NCI-H1092 treated with DMSO at 0.1 percent for 48 hours (cell line): ENCODE measurements around the gene USH1C.

ENCODE experiments used
- DNase-seq: peaks from one replicate; lab custom pipeline; 2025; lab: John Stamatoyannopoulos, UW

Gene USH1C

DNA sequence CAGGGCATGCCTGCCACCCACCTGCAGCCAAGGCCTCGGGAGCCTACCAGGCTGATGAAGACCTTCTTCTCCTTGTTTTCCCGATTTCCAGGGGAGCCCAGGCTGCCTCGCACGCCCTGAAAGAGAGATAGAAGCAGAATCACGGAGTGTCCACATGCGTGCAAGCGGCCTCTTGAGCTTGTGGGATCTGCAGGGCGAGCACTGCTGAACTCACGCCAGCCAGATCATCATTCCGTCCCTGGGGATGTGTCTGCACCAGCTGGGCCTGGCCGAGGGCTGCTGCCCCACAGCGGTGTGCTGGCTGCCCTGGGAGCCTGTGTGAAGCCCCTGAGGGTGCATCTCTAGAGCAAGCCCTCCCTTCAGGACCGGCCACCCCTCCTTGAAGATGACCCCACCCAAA is 17.9 kb downstream of the USH1C start:
- DNase-seq: peak; percentile 42

DNA sequence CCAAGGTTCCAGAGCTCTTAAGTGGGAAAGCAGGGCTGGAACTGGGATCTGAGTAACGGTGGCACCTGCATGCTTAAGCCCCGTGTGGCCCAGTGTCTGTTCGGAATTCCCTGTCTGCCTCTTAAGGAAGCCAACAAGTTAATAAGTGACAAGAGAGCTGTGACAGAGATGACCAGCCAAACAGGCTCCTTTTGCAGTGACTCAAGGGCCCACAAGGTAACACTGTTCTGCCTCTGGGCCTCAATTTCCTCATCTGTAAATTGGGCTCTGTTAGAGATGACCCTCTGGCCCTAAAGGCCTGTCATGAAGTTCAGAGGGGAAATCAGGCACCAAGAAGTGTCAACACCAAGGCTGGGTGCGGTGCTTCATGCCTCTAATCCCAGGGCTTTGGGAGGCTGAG is 18.6 kb downstream of the USH1C start:
- no peak for DNase-seq

GRCh38 chr11:17524221-17524620 is 20.0 kb downstream of the USH1C start:
- no peak for DNase-seq

- DNase-seq: no peak
Observed at GRCh38 chr11:17522655-17523054, 21.6 kb downstream of the USH1C start.

GRCh38 chr11:17521106-17521900 is 22.9 kb downstream of the USH1C start:
- no peak for DNase-seq

DNA sequence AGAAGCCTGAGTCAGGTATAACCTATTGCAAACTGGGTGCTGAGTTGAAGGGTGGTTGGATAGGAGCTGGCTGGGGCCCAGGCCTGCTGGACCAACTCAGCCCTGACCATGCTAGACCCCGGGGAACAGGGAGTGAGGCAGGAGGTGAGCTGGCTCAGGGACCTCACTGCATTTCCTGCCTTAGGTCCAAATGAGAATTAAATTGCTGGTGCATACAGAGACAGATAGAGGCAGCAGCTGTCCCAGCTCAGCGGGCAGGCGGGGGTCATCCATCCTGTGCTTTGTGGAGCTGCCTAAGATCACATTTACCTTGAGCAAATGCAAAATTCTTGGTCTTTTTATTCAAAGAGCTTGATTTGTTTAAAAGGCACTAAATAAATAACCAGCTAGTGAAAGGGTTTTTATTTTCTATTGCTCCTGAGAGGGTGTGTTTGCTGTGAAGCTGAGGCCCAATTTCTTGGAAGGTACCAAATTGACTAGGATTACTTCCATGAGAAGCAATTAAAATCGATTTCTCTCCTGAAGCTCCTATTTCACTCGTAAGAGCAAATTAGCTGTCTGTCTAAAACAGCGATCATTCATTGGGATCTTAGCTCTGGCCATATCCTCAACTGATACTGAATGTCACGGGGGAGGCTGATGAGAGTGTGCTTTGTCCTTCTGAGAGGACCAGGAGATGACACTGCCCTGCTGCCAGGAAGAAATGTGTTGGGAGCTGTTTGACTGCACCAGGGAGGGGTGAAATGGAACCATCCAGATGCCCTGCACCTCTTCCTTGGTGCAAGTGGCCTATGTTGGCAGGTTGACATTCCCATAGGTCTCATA is 24.9 kb downstream of the USH1C start:
- peak; percentile 97 for DNase-seq

- no peak for DNase-seq
Observed at GRCh38 chr11:17518366-17518765, 25.9 kb downstream of the USH1C start.

DNA sequence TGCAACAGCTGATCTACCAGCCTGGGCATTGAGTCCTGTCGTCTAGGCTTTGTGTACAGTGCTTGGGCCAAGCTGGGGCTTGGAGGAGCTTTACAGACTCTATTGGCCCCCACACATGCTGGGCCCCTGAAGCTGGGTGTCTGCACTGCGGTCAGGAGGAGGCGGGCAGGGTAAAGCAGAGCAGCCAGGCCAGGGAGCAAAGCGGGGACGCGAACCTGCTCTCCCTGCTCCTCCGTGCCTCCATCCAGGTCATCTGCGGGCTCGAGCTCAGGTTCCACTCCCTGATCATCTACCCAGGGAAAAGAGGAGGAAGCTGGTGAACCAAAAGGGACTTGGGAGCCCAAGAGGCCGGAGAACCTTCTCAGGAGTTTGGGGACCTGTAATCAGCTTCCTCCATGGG is 27.0 kb downstream of the USH1C start:
- DNase-seq: no peak

- no peak for DNase-seq
Observed at GRCh38 chr11:17516551-17517150, 27.6 kb downstream of the USH1C start.

DNA sequence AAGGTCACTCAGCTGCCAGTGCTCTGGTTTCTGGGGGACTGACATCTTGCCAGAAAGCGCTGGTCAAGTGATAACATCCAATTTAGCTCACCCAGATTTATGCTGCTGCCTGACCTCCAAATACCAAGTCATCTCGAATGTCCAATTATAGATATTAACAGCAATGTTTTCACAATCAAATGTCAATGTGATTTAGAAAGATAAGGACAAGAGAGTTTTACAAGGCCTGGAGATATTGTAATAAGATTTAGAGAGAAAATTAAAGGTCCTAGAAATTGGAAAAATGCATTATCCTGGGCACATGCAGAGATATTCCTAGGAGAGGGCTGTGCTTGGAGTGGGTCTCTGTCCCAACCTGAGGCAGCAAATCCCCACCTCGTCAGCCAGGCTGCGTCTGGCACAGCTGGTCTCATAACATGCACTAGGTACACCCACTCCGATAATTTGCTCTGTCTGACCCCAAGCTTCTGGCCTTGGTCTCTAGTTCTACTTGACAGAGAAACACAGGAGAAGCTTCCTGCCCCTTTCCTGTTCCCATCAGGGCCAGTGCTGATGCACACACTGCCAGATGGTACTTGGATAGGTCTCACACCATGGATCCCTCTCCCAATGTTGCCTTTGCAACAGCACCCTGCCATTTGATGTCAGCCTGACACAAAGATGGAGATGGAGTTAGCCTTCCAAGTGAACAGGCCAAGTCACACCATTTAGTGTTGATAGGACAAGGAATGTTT is 28.6 kb downstream of the USH1C start:
- DNase-seq: no peak

GRCh38 chr11:17514476-17514875 is 29.7 kb downstream of the USH1C start:
- DNase-seq: no peak

DNA sequence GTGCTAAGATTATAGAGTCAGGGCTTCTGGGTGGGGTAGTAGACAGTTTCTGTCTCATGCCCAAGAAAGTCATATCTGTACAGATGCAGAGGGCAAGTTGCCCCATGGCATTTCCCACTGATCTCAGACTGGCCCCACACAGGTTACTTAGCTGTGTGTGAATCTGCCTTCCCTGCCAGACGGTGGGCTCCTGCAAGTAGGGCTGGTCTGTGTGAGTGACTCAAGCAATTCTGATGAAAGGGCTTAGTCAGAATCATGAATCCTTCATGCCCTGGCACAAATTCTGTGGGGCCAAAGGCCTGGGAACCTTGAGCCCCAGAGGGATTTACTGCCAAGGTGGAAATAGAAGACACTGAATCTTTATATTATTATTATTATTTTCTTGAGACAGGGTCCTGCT is 30.4 kb downstream of the USH1C start:
- DNase-seq: no peak

GRCh38 chr11:17512101-17512500 is 32.1 kb downstream of the USH1C start:
- no peak for DNase-seq

GRCh38 chr11:17511571-17511970 is 32.6 kb downstream of the USH1C start:
- DNase-seq: no peak

- DNase-seq: no peak
Observed at GRCh38 chr11:17510507-17511206, 33.6 kb downstream of the USH1C start.

DNA sequence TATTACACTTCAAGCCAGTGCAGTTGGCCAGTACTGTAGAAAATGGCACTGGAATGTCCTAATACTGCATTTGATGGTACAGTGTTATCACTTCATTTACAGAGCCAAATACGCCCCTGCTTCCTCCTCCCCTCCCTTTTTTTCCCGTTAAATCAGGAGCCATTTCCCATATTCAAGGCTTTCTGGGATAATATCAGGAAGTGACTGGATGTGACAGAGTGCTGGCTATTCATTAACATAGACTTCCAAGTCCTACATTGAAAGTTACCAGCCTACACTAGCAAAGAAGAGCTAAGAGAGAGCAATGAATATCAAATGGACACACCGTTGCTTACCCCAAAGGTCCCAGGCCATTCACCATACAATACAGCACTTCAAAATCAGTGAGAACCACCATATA is 35.4 kb downstream of the USH1C start:
- no peak for DNase-seq

DNA sequence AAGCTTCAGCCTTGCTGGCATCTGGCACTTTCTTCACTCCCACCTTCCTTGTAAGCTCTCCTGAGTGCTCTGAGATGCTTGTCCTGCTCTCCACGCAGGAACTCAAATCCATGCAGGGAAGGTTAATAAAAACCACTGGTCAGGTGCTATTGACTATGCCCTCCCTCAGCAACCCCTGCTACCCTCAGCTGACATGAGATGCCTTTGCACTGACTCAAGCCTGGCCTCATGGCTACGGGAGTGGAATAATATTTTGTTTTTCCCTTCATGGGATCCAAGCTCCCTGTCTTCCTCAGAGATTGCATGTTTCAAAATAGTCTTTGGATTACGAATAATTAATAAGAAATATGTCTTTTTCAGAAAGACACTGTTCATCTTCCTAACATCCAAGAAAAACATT is 35.9 kb downstream of the USH1C start:
- DNase-seq: no peak

DNA sequence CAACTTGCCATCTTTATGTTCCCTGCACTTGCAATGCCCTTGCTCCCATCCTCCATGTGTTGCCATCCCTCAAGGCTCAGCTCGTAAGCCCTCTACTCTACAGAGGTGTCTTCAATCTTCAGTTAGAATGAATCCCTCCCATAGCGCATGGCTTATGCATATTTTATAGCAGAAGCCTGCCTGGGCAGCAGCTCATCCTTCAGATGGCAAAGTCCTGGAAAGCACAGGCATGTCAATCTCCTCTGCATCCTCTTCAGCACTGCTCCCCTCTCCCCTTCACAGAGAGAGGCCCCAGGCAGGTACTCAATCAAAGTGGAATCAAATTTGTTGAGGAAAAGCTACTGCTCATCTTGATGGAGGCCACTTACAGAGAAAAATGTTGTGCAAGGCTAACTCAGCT is 36.4 kb downstream of the USH1C start:
- DNase-seq: no peak

- no peak for DNase-seq
Observed at GRCh38 chr11:17506942-17507341, 37.3 kb downstream of the USH1C start.

DNA sequence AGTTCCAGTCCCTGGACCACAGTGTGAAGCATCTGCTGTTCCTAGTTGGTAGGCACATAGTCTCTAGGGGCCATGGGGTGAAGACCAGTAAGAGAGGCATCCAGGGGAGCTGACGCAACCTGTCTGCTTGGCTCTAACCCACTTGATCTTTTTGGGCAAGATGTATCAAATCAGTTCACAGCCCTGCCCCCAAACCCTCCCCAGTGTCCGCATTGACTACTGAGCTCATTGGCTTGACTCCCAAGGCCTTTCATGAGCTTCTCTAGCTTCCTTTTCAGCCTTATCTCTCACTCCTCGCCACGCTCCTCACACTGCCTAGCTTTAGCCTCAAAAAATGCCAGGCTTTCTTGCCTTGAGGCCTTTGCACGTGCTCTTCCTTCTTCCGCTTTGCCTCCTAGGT is 37.9 kb downstream of the USH1C start:
- no peak for DNase-seq

GRCh38 chr11:17505146-17505545 is 39.1 kb downstream of the USH1C start:
- no peak for DNase-seq
